ENCODE results near the gene RAP2A.

Gene RAP2A

GRCh38 chr13:97433727-97434396 lies at the start of gene RAP2A:
RAP2A (plus strand) TSS chr13:97434169; CDS start chr13:97434471, 302 bp downstream.
- peak; percentile 91 for DNase-seq (ENCODE audit: low spot score)

- DNase-seq (ENCODE audit: low spot score): no peak
Observed at GRCh38 chr13:97384371-97384770, 49.6 kb upstream of the RAP2A start.

- no peak for DNase-seq (ENCODE audit: low spot score)
Observed at GRCh38 chr13:97385146-97385545, 48.8 kb upstream of the RAP2A start.

GRCh38 chr13:97385854-97386253 lies 48.1 kb upstream of the RAP2A start:
- no peak for DNase-seq (ENCODE audit: low spot score)

- DNase-seq (ENCODE audit: low spot score): no peak
Observed at GRCh38 chr13:97386801-97387484, 47.0 kb upstream of the RAP2A start.

- DNase-seq (ENCODE audit: low spot score): no peak
Observed at GRCh38 chr13:97387485-97387839, 46.5 kb upstream of the RAP2A start.

GRCh38 chr13:97387890-97388289 lies 46.1 kb upstream of the RAP2A start:
- no peak for DNase-seq (ENCODE audit: low spot score)

- no peak for DNase-seq (ENCODE audit: low spot score)
Observed at GRCh38 chr13:97388373-97388772, 45.6 kb upstream of the RAP2A start.

- no peak for DNase-seq (ENCODE audit: low spot score)
Observed at GRCh38 chr13:97390941-97391600, 42.9 kb upstream of the RAP2A start.

- DNase-seq (ENCODE audit: low spot score): no peak
Observed at GRCh38 chr13:97392020-97392419, 41.9 kb upstream of the RAP2A start.

GRCh38 chr13:97394542-97394941 lies 39.4 kb upstream of the RAP2A start:
- no peak for DNase-seq (ENCODE audit: low spot score)

- no peak for DNase-seq (ENCODE audit: low spot score)
Observed at GRCh38 chr13:97395447-97396136, 38.4 kb upstream of the RAP2A start.

GRCh38 chr13:97397267-97397666 lies 36.7 kb upstream of the RAP2A start:
- DNase-seq (ENCODE audit: low spot score): no peak

GRCh38 chr13:97401421-97401820 lies 32.5 kb upstream of the RAP2A start:
- DNase-seq (ENCODE audit: low spot score): no peak

- DNase-seq (ENCODE audit: low spot score): no peak
Observed at GRCh38 chr13:97403893-97404750, 29.8 kb upstream of the RAP2A start.

- no peak for DNase-seq (ENCODE audit: low spot score)
Observed at GRCh38 chr13:97407540-97407939, 26.4 kb upstream of the RAP2A start.

GRCh38 chr13:97408938-97409337 lies 25.0 kb upstream of the RAP2A start:
- DNase-seq (ENCODE audit: low spot score): no peak

- DNase-seq (ENCODE audit: low spot score): no peak
Observed at GRCh38 chr13:97411984-97412383, 22.0 kb upstream of the RAP2A start.

GRCh38 chr13:97413694-97414093 lies 20.3 kb upstream of the RAP2A start:
- no peak for DNase-seq (ENCODE audit: low spot score)

- no peak for DNase-seq (ENCODE audit: low spot score)
Observed at GRCh38 chr13:97414392-97414791, 19.6 kb upstream of the RAP2A start.

- no peak for DNase-seq (ENCODE audit: low spot score)
Observed at GRCh38 chr13:97417698-97418097, 16.3 kb upstream of the RAP2A start.

Data from CD4-positive, alpha-beta T cell treated with Interleukin-6 at 100 ng/mL for 8 hours (primary cell).